Ascending aorta (tissue), 2 donors: ENCODE data around the gene LIAS. TPM values are rescaled to one million over a fixed set of nuclear protein-coding genes. Genes with fewer than 3 reads are reported as not detected.
"Not testable (repeated sequence)": the region's sequence is repeated elsewhere in the genome, so short reads cannot be mapped to it uniquely, and the experiment has no call there.

Source experiments
- DNase-seq, 2 donors: peaks; one replicate each; pipeline ENCODE4 v3.0.0-alpha.2; 2019; ENCODE audit warnings: low spot score in 2 of 2
- H3K27ac ChIP-seq, 2 donors: fragments of 200-600 bp; sonication (generic); one replicate each; pipeline ENCODE4 v1.5.1; 2016 to 2017; ENCODE audit warnings: mild to moderate bottlenecking in 1 of 2
- H3K27me3 ChIP-seq: fragments of 200-600 bp; sonication (generic); one replicate; pipeline ENCODE4 v1.5.1; 2017
- H3K36me3 ChIP-seq, 2 donors: fragments of 200-600 bp; sonication (generic); one replicate each; pipeline ENCODE4 v1.5.1; 2016
- H3K4me1 ChIP-seq, 2 donors: fragments of 200-600 bp; sonication (generic); one replicate each; pipeline ENCODE4 v1.5.1; 2016 to 2017; ENCODE audit warnings: mild to moderate bottlenecking in 1 of 2
- H3K4me3 ChIP-seq, 2 donors: fragments of 200-600 bp; sonication (generic); one replicate each; pipeline ENCODE4 v1.5.1; 2016 to 2017; ENCODE audit warnings: mild to moderate bottlenecking in 1 of 2
- H3K9me3 ChIP-seq, 2 donors: fragments of 200-600 bp; sonication (generic); one replicate each; pipeline ENCODE4 v1.5.1; 2016
- CTCF ChIP-seq, 3 experiments: fragments of 200-600 bp in 2 of 3; fragments of 450-650 bp in 1 of 3; sonication (generic) in 2 of 3; IDR thresholded peaks; one replicate each; pipeline ENCODE4 v1.5.1; 2016 to 2019; ENCODE audit warnings: antibody characterized with exemption in 3 of 3, mild to moderate bottlenecking in 1 of 3, moderate library complexity in 1 of 3
- intact Hi-C: fragments of 100-400 bp; cut with DNase I; formaldehyde crosslinking; loops from one replicate; pipeline ENCODE4 v1.15.1; 2023
- total RNA-seq: library from RNA; depleted of rRNA; stranded (reverse); fragments of >200 nt; gene quantifications from one replicate; pipeline ENCODE4 v1.1.0, GENCODE V29; 2016

Gene LIAS
- total RNA-seq, 1 donor from 2014 or later, result 2.9 TPM

DNA sequence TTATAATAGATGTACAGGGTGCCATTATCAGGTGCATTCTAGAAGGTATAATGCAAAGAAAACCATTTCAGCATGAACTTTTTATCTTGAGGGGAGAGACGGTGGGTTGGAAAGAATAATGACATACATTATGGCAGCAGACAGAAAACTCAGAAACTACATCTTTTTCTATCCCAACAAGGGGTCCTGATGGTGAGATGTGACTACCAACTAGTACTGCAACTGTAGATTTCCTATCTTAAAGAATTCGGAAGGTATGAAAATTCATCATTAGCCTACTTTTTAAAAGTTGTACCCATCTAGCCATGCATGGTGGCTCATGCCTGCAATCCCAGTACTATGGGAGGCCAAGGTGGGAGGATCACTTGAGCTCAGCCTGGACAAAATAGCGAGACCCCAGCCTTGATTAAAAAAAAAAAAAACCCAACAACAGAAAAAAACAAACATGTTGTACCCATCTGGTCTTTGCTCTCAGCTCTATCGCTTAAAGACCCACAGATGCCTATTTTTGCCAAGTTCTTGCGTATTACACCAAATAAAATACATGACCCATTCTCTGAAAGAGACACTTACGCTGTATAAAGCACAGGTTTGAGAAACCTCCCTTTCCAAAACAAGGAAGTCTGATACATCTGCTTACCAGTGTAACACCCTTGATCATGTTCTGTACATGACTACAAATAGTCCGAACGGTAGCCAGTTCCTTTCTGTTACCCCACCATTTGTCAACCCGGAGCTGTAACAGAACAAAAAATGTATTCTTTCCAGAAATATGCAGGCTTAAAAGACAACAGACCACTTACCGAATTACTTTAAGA lies 1.7 kb upstream of the LIAS start:
- H3K4me1 ChIP-seq, result peaks cover 2 to 16% of the 10 kb centered on the region in 2 donors
- no peaks in the 10 kb centered on the region for H3K27me3 ChIP-seq
- H3K4me3 ChIP-seq, result peak overlapping the region; percentile 82 to 96
- DNase-seq, result no peak
- no peak for TF ChIP-seq CTCF (IDR thresholded peaks at IDR 0.05)
- peaks cover 46 to 58% of the 10 kb centered on the region in 2 donors for H3K36me3 ChIP-seq
- H3K9me3 ChIP-seq, result no peaks in the 10 kb centered on the region
- peak overlapping the region; percentile 96 to 98 for H3K27ac ChIP-seq
- intact Hi-C loops, result loop anchor here (5.0 kb wide), 3 partner anchors 520 to 1770 kb away; partner anchors contain the start of genes KLF3, PDS5A and RELL1

GRCh38 chr4:39458161-39458504 lies 723 bp upstream of the LIAS start:
- H3K36me3 ChIP-seq, result peaks cover 40 to 50% of the 10 kb centered on the region in 2 donors
- intact Hi-C loops, result loop anchor here (2.0 to 5.0 kb wide), 7 partner anchors 69 to 1771 kb away; partner anchors contain the start of genes KLF3, PDS5A, RELL1 and SMIM14
- not testable (repeated sequence) for DNase-seq

DNA sequence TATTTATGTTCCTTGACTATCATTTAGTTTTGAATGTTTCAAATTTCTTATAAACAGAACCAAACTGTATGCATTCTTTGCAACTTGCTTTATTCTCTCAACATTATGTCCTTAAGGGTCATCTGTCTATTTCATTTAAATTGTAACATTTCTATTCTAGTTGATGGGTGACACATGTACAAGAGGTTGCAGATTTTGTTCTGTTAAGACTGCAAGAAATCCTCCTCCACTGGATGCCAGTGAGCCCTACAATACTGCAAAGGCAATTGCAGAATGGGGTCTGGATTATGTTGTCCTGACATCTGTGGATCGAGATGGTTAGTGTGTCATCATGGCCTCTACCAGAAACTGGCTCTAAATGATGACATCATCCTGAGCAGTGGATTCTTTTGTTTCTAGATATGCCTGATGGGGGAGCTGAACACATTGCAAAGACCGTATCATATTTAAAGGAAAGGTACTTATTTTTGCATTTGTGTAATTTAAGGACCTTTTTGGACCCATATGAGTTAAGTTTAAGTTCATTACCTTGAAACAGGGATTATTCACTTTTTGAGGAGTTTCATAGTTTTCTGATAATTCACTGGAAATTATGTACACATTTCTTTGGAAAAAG lies 6.1 kb downstream of the LIAS start:
- Histone ChIP-seq H3K4me1 (peaks cover 0 to under 1% of the 10 kb centered on the region in 2 donors), H3K9me3 (no peaks in the 10 kb centered on the region), H3K4me3 (no peak overlapping the region), H3K27ac (no peak overlapping the region), H3K27me3 (no peaks in the 10 kb centered on the region), H3K36me3 (peaks cover 9 to 27% of the 10 kb centered on the region in 2 donors)
- no peak for TF ChIP-seq CTCF (IDR thresholded peaks at IDR 0.05)
- DNase-seq, result no peak
- intact Hi-C loops, result no loop called here

More at GRCh38 chr4:39458161-39458504, 723 bp upstream of the LIAS start:
- H3K27me3 ChIP-seq, H3K9me3 ChIP-seq: not testable (repeated sequence)
- H3K4me3 ChIP-seq, result peak overlapping the region; percentile 82 to 96
- H3K27ac ChIP-seq, result peak overlapping the region; percentile 96 to 98
- peaks cover 2 to 16% of the 10 kb centered on the region in 2 donors for H3K4me1 ChIP-seq

DNA sequence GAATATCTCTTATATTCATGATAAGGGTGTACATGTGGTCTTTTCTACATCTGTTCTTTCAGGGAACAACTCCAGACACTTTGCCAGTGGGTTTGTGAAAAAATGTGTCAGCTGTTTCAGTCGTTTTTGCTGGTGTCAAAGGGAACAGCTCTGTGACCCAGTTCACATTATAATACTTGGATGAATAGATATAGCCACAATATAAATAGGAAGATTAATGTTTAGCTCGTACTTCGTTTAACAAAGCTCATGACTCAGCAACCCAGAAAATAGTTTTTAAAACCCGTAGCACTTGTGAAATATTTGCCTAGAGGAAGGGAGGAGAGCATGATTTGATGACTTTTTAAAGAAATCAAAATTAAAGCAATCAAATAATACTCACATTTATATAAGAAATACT lies 7.9 kb downstream of the LIAS start:
- Histone ChIP-seq H3K27ac (no peak overlapping the region), H3K4me1 (no peaks in the 10 kb centered on the region), H3K9me3 (no peaks in the 10 kb centered on the region), H3K27me3 (no peaks in the 10 kb centered on the region), H3K4me3 (no peak overlapping the region), H3K36me3 (peaks cover 9 to 24% of the 10 kb centered on the region in 2 donors)
- TF ChIP-seq CTCF (IDR thresholded peaks at IDR 0.05), result no peak
- DNase-seq, result no peak
- intact Hi-C loops, result no loop called here

DNA sequence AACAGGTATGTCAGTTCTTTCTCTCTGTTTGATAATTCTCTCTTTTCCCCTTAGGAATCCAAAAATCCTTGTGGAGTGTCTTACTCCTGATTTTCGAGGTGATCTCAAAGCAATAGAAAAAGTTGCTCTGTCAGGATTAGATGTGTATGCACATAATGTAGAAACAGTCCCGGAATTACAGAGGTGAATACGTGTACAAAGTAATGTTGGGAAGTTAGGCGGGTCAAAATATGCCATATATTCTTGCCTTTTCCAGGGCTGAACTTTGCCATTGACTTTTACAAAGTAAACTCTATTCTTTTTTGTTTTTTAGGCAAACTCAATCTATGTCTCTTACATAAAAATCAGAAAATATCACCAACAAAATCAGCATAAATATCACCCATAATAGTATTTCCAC lies 8.6 kb downstream of the LIAS start:
- H3K27ac ChIP-seq, result no peak overlapping the region
- H3K9me3 ChIP-seq, result no peaks in the 10 kb centered on the region
- TF ChIP-seq CTCF (IDR thresholded peaks at IDR 0.05), result no peak
- H3K27me3 ChIP-seq, result no peaks in the 10 kb centered on the region
- H3K4me3 ChIP-seq, result no peak overlapping the region
- H3K36me3 ChIP-seq, result peaks cover 9 to 26% of the 10 kb centered on the region in 2 donors
- H3K4me1 ChIP-seq, result no peaks in the 10 kb centered on the region
- intact Hi-C loops, result no loop called here
- DNase-seq, result no peak
